NCI-H524 treated with DMSO at 0.1 percent for 48 hours (cell line): Measurements from ENCODE around the gene PTPRZ1.

Source experiments
- DNase-seq: peaks from one replicate; lab custom pipeline; 2025; lab: John Stamatoyannopoulos, UW

PTPRZ1 gene

GRCh38 chr7:121954803-121955202, 81.8 kb downstream of the PTPRZ1 start:
- DNase-seq = no peak

- DNase-seq = no peak
These were observed 84.7 kb downstream of the PTPRZ1 start for GRCh38 chr7:121957626-121958025.

- DNase-seq = no peak
These were observed 87.7 kb downstream of the PTPRZ1 start for GRCh38 chr7:121960678-121961077.

- DNase-seq = no peak
These were observed 88.3 kb downstream of the PTPRZ1 start for GRCh38 chr7:121961089-121961867.

GRCh38 chr7:121966276-121966934, 93.4 kb downstream of the PTPRZ1 start:
- no peak for DNase-seq

GRCh38 chr7:121966935-121967332, 94.0 kb downstream of the PTPRZ1 start:
- DNase-seq = no peak

GRCh38 chr7:121985476-121986030, 112.6 kb downstream of the PTPRZ1 start:
- DNase-seq = no peak

- DNase-seq = no peak
These were observed 119.1 kb downstream of the PTPRZ1 start for GRCh38 chr7:121992068-121992467.

- no peak for DNase-seq
These were observed 121.9 kb downstream of the PTPRZ1 start for GRCh38 chr7:121994625-121995410.

- DNase-seq = peak; percentile 31
These were observed 133.7 kb downstream of the PTPRZ1 start for GRCh38 chr7:122006687-122007086.

GRCh38 chr7:122010116-122010515, 137.2 kb downstream of the PTPRZ1 start:
- DNase-seq = no peak

GRCh38 chr7:122013065-122013464, 140.1 kb downstream of the PTPRZ1 start:
- DNase-seq = no peak

GRCh38 chr7:122013630-122014029, 140.7 kb downstream of the PTPRZ1 start:
- DNase-seq = no peak

- no peak for DNase-seq
These were observed 141.7 kb downstream of the PTPRZ1 start for GRCh38 chr7:122014697-122015096.

- DNase-seq = no peak
These were observed 145.1 kb downstream of the PTPRZ1 start for GRCh38 chr7:122018032-122018431.

- DNase-seq = no peak
These were observed 154.1 kb downstream of the PTPRZ1 start for GRCh38 chr7:122027058-122027457.

- no peak for DNase-seq
These were observed 160.7 kb downstream of the PTPRZ1 start for GRCh38 chr7:122033641-122034040.

- DNase-seq = no peak
These were observed 162.9 kb downstream of the PTPRZ1 start for GRCh38 chr7:122035876-122036275.

GRCh38 chr7:122038134-122038533, 165.2 kb downstream of the PTPRZ1 start:
- no peak for DNase-seq

GRCh38 chr7:122038904-122039303, 165.9 kb downstream of the PTPRZ1 start:
- DNase-seq = no peak

- no peak for DNase-seq
These were observed 167.2 kb downstream of the PTPRZ1 start for GRCh38 chr7:122040147-122040546.

- DNase-seq = no peak
These were observed 173.4 kb downstream of the PTPRZ1 start for GRCh38 chr7:122046402-122046801.
